ENCODE data around the gene ANKRD65. TPM values are rescaled to one million over a fixed set of nuclear protein-coding genes. Genes with fewer than 3 reads are reported as not detected.

Gene ANKRD65
- total RNA-seq, 3 donors from 2014 or later (not counting 1 experiment from before 2014, with no cell fraction given) = not detected

- Mint-ChIP-seq H3K9me3 (no peaks in the 10 kb centered on the region), H3K27me3 (ENCODE audit: low read depth in 2 of 2) (peaks cover 0 to 14% of the 10 kb centered on the region in 2 donors), H3K27ac (no peak overlapping the region), H3K4me3 (no peak overlapping the region), H3K4me1 (peaks cover 0 to 4% of the 10 kb centered on the region in 2 donors), H3K36me3 (no peaks in the 10 kb centered on the region)
- Histone ChIP-seq H3K36me3 (ENCODE audit: control insufficient read depth, insufficient read depth, low read length) (no peaks in the 10 kb centered on the region), H3K4me1 (ENCODE audit: control insufficient read depth, insufficient read depth, low read length) (peaks cover 21% of the 10 kb centered on the region), H3K27me3 (ENCODE audit: control insufficient read depth, insufficient read depth, low read length) (peaks cover 38% of the 10 kb centered on the region), H3K9me3 (ENCODE audit: control insufficient read depth, insufficient read depth, low read length) (no peaks in the 10 kb centered on the region), H3K4me3 (ENCODE audit: low read length) (no peak overlapping the region), H3K27ac (ENCODE audit: low read length) (no peak overlapping the region)
- 13% methylated on average over 12 of the region's 12 CpGs for WGBS (ENCODE audit: insufficient coverage)
- no peak for DNase-seq
- ATAC-seq = peak in 1 of 3 donors; percentile 28
- TF ChIP-seq CTCF (IDR thresholded peaks at IDR 0.05) = no peak
- intact Hi-C loops (cut with micrococcal nuclease) = no loop called here
Measured at GRCh38 chr1:1433804-1434130, 12.7 kb upstream of the ANKRD65 start.

GRCh38 chr1:1432951-1433803, 12.1 kb upstream of the ANKRD65 start:
- H3K27me3 ChIP-seq (ENCODE audit: control insufficient read depth, insufficient read depth, low read length) = peaks cover 39% of the 10 kb centered on the region
- intact Hi-C loops (cut with micrococcal nuclease) = no loop called here
- no peak overlapping the region for H3K4me3 ChIP-seq (ENCODE audit: low read length)
- Mint-ChIP-seq H3K9me3 (no peaks in the 10 kb centered on the region), H3K4me1 (peaks cover 0 to 4% of the 10 kb centered on the region in 2 donors), H3K36me3 (no peaks in the 10 kb centered on the region), H3K27me3 (ENCODE audit: low read depth in 2 of 2) (peaks cover 0 to 15% of the 10 kb centered on the region in 2 donors), H3K27ac (no peak overlapping the region), H3K4me3 (no peak overlapping the region)
- DNase-seq = no peak
- ATAC-seq = no peak
- no peaks in the 10 kb centered on the region for H3K36me3 ChIP-seq (ENCODE audit: control insufficient read depth, insufficient read depth, low read length)
- H3K27ac ChIP-seq (ENCODE audit: low read length) = no peak overlapping the region
- H3K9me3 ChIP-seq (ENCODE audit: control insufficient read depth, insufficient read depth, low read length) = no peaks in the 10 kb centered on the region
- H3K4me1 ChIP-seq (ENCODE audit: control insufficient read depth, insufficient read depth, low read length) = peaks cover 21% of the 10 kb centered on the region
- no peak for TF ChIP-seq CTCF (IDR thresholded peaks at IDR 0.05)
- 54% methylated on average over 34 of the region's 34 CpGs for WGBS (ENCODE audit: insufficient coverage)

- Mint-ChIP-seq H3K9me3 (no peaks in the 10 kb centered on the region), H3K4me1 (peaks cover 0 to 4% of the 10 kb centered on the region in 2 donors), H3K36me3 (no peaks in the 10 kb centered on the region), H3K27me3 (ENCODE audit: low read depth in 2 of 2) (peaks cover 0 to 15% of the 10 kb centered on the region in 2 donors), H3K4me3 (no peak overlapping the region), H3K27ac (no peak overlapping the region)
- no peak for ATAC-seq
- no peak for TF ChIP-seq CTCF (IDR thresholded peaks at IDR 0.05)
- no peaks in the 10 kb centered on the region for H3K9me3 ChIP-seq (ENCODE audit: control insufficient read depth, insufficient read depth, low read length)
- WGBS (ENCODE audit: insufficient coverage) = 67% methylated on average over 28 of the region's 28 CpGs
- no peak overlapping the region for H3K27ac ChIP-seq (ENCODE audit: low read length)
- peaks cover 21% of the 10 kb centered on the region for H3K4me1 ChIP-seq (ENCODE audit: control insufficient read depth, insufficient read depth, low read length)
- peaks cover 31% of the 10 kb centered on the region for H3K27me3 ChIP-seq (ENCODE audit: control insufficient read depth, insufficient read depth, low read length)
- H3K4me3 ChIP-seq (ENCODE audit: low read length) = no peak overlapping the region
- H3K36me3 ChIP-seq (ENCODE audit: control insufficient read depth, insufficient read depth, low read length) = no peaks in the 10 kb centered on the region
- DNase-seq = no peak
- intact Hi-C loops (cut with micrococcal nuclease) = no loop called here
Measured at GRCh38 chr1:1432274-1432950, 11.3 kb upstream of the ANKRD65 start.
